CD4-positive, alpha-beta T cell (primary cell): ENCODE measurements around the gene TMEM132D. TPM values are rescaled to one million over a fixed set of nuclear protein-coding genes. Genes with fewer than 3 reads are reported as not detected.

Experiments used
- ATAC-seq: fragments of 200-7000 bp; cut with Tn5 transposase; one replicate; pipeline ENCODE4 v1.10.0; 2022; ENCODE audit warnings: mild to moderate bottlenecking; ENCODE audit not compliant: poor library complexity
- CTCF ChIA-PET: fragments of 350-600 bp; sonication (Branson Sonifier 250); formaldehyde crosslinking; loops from one replicate; lab custom pipeline; 2021; ENCODE audit warnings: antibody characterized with exemption, inconsistent platforms; lab: Charles Lee
- POLR2A ChIA-PET: fragments of 350-600 bp; sonication (Branson Sonifier 250); formaldehyde crosslinking; loops from one replicate; lab custom pipeline; 2021; ENCODE audit warnings: antibody characterized with exemption, inconsistent platforms; lab: Charles Lee
- DNase-seq, 14 experiments: peaks; one replicate each; pipeline ENCODE4 v3.0.0-alpha.2; 2013 to 2020; ENCODE audit warnings: mixed read lengths in 2 of 14
- H3K27ac ChIP-seq, 2 donors: one replicate each; pipeline versions ENCODE4 v1.5.1 to v1.7.0; 2013; ENCODE audit warnings: low read length in 2 of 2, low read depth in 1 of 2, mild to moderate bottlenecking in 1 of 2
- H3K27me3 ChIP-seq, 2 experiments: 1 replicate in 1 of 2; 2 replicates in 1 of 2; pipeline versions ENCODE4 v1.6.1 to v1.7.0; 2013; ENCODE audit warnings: low read length in 2 of 2, control low read depth in 1 of 2, mild to moderate bottlenecking in 1 of 2, moderate library complexity in 1 of 2; ENCODE audit not compliant: insufficient read depth in 2 of 2, control insufficient read depth in 1 of 2
- H3K36me3 ChIP-seq: one replicate; pipeline ENCODE4 v1.6.1; 2013; ENCODE audit warnings: low read length, control low read depth; ENCODE audit not compliant: insufficient read depth
- H3K4me1 ChIP-seq: one replicate; pipeline ENCODE4 v1.6.1; 2013; ENCODE audit warnings: low read length, control low read depth; ENCODE audit not compliant: insufficient read depth
- H3K4me3 ChIP-seq: one replicate; pipeline ENCODE4 v1.5.1; 2013; ENCODE audit warnings: mild to moderate bottlenecking, low read length, moderate library complexity
- H3K9me3 ChIP-seq, 2 experiments: 1 replicate in 1 of 2; 2 replicates in 1 of 2; pipeline versions ENCODE4 v1.6.1 to v1.7.0; 2013; ENCODE audit warnings: low read length in 2 of 2, mild to moderate bottlenecking in 2 of 2, control low read depth in 1 of 2, moderate library complexity in 1 of 2; ENCODE audit not compliant: control insufficient read depth in 1 of 2, insufficient read depth in 1 of 2
- H3K27ac Mint-ChIP-seq: one replicate; pipeline ENCODE4 v1.8.0; 2020; ENCODE audit warnings: mixed read lengths
- H3K27me3 Mint-ChIP-seq: one replicate; pipeline ENCODE4 v1.8.0; 2021; ENCODE audit warnings: mixed read lengths
- H3K36me3 Mint-ChIP-seq: one replicate; pipeline ENCODE4 v1.8.0; 2021; ENCODE audit warnings: low read depth, mixed read lengths
- H3K4me1 Mint-ChIP-seq: one replicate; pipeline ENCODE4 v1.8.0; 2021; ENCODE audit warnings: low read depth, mixed read lengths
- H3K4me3 Mint-ChIP-seq: one replicate; pipeline ENCODE4 v1.8.0; 2020; ENCODE audit warnings: mild to moderate bottlenecking, mixed read lengths
- H3K9me3 Mint-ChIP-seq: one replicate; pipeline ENCODE4 v1.8.0; 2020; ENCODE audit warnings: mixed read lengths
- CTCF ChIP-seq: fragments of 200-600 bp; IDR thresholded peaks from one replicate; pipeline ENCODE4 v1.8.0; 2022; ENCODE audit warnings: antibody characterized with exemption, mild to moderate bottlenecking
- intact Hi-C, 2 experiments: fragments of 100-400 bp; cut with DNase I in 1 of 2; cut with micrococcal nuclease in 1 of 2; formaldehyde crosslinking; loops; one replicate each; pipeline versions ENCODE4 v1.15.1 to v1.9.0; 2023 to 2025; cut with DNase I, micrococcal nuclease
- total RNA-seq, 174 experiments: library from RNA in 2 of 174; stranded (reverse) in 2 of 174; gene quantifications; one replicate each; pipeline ENCODE4 v1.2.3 and lab custom pipeline; 2021 to 2026

The TMEM132D gene
- total RNA-seq, 2 experiments from 2014 or later = not detected

- H3K4me1 ChIP-seq = no peaks in the 10 kb centered on the region
- no peak overlapping the region for H3K27ac ChIP-seq
- intact Hi-C loops = no loop called here
- H3K36me3 Mint-ChIP-seq = no peaks in the 10 kb centered on the region
- no peak for TF ChIP-seq CTCF
- no peaks in the 10 kb centered on the region for H3K36me3 ChIP-seq
- DNase-seq (no peak), ATAC-seq (no peak)
- no peak overlapping the region for H3K4me3 ChIP-seq
- no peak overlapping the region for H3K27ac Mint-ChIP-seq
- ChIA-PET CTCF (no interaction called here), POLR2A (no interaction called here)
- peaks cover 12% of the 10 kb centered on the region for H3K9me3 Mint-ChIP-seq
- no peaks in the 10 kb centered on the region for H3K27me3 ChIP-seq
- no peaks in the 10 kb centered on the region for H3K27me3 Mint-ChIP-seq
- H3K4me1 Mint-ChIP-seq = no peaks in the 10 kb centered on the region
- H3K4me3 Mint-ChIP-seq = no peak overlapping the region
- H3K9me3 ChIP-seq = peaks cover 0 to 27% of the 10 kb centered on the region in 2 experiments
These were observed 113.5 kb downstream of the TMEM132D start for GRCh38 chr12:129790331-129790730.

- Mint-ChIP-seq H3K27ac (no peak overlapping the region), H3K4me1 (no peaks in the 10 kb centered on the region), H3K4me3 (no peak overlapping the region), H3K9me3 (peaks cover 12% of the 10 kb centered on the region), H3K27me3 (no peaks in the 10 kb centered on the region), H3K36me3 (no peaks in the 10 kb centered on the region)
- Histone ChIP-seq H3K27me3 (no peaks in the 10 kb centered on the region), H3K36me3 (no peaks in the 10 kb centered on the region), H3K4me3 (no peak overlapping the region), H3K9me3 (peaks cover 0 to 23% of the 10 kb centered on the region in 2 experiments), H3K27ac (no peak overlapping the region), H3K4me1 (no peaks in the 10 kb centered on the region)
- intact Hi-C loops = no loop called here
- POLR2A ChIA-PET = no interaction called here
- CTCF ChIA-PET = no interaction called here
- ATAC-seq (no peak), DNase-seq (no peak)
- no peak for TF ChIP-seq CTCF
These were observed 113.9 kb downstream of the TMEM132D start for GRCh38 chr12:129789921-129790320.

- intact Hi-C loops = no loop called here
- ATAC-seq = no peak
- no peaks in the 10 kb centered on the region for H3K4me1 Mint-ChIP-seq
These were observed 115.2 kb downstream of the TMEM132D start for GRCh38 chr12:129788506-129789084.

More at GRCh38 chr12:129788506-129789084, 115.2 kb downstream of the TMEM132D start:
- POLR2A ChIA-PET = no interaction called here
- TF ChIP-seq CTCF = no peak
- Mint-ChIP-seq H3K27me3 (no peaks in the 10 kb centered on the region), H3K4me3 (no peak overlapping the region), H3K36me3 (no peaks in the 10 kb centered on the region), H3K27ac (no peak overlapping the region), H3K9me3 (peaks cover 12% of the 10 kb centered on the region)
- Histone ChIP-seq H3K4me1 (no peaks in the 10 kb centered on the region), H3K27me3 (no peaks in the 10 kb centered on the region), H3K4me3 (no peak overlapping the region), H3K36me3 (no peaks in the 10 kb centered on the region), H3K27ac (no peak overlapping the region), H3K9me3 (peaks cover 0 to 23% of the 10 kb centered on the region in 2 experiments)
- CTCF ChIA-PET = no interaction called here
- no peak for DNase-seq
